Activated T-cell treated with anti-CD3 and anti-CD28 coated beads for 48 hours (primary cell): Measurements from ENCODE around the gene CRY2.

Source experiments
- DNase-seq: peaks from one replicate; pipeline ENCODE4 v3.0.0-alpha.2; 2020; ENCODE audit warnings: low read depth

The CRY2 gene

DNA sequence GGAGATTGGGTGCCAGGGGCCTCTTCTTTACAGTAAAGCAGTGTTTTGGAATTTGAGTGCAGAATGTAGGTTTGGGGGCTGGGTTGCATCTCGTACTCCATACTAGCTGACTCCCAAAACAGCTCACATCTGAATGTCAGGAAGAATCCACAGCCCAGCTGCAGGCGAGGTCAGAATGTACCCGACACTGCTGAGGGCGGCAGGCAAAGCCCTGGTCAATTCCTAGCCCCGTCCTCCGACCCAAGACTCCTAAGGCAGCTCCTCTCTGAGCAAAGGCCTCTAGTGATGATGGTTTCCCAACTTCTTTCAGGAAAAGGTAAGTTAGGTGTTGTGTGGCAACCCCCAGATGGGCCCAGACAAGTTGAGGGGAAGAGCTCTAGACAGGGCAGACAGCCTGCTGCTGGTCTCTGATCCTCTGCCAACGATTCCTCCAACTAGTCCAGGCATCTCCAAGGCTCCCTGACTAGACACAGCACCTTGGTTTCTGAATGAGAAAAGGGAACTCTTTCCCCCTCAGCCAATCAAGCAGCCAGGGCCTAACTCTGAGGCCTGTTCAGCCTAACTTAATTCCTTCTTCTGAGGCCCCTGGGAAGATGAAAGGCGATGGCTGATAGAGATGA, 83.8 kb downstream of the CRY2 start:
- no peak for DNase-seq

DNA sequence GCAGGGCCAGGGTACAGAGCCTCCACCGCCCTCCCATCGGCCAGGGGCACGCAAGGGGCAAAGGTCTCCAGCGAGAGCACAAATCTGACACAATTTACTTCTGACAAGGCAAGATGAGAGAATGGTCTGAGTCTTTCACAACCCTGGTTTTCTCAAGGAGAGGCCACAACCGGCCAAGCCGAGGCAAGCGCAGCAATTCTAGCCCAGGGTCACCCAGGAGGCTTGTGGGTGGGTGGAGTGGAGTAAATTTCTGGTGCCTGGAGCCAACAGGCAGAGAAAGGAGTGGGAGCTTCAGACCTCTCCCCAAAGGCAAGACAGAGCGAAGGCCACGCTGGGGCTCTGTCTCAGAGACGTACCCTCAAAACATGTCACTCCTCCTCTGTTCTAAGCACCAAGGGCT, 84.5 kb downstream of the CRY2 start:
- DNase-seq: no peak

DNA sequence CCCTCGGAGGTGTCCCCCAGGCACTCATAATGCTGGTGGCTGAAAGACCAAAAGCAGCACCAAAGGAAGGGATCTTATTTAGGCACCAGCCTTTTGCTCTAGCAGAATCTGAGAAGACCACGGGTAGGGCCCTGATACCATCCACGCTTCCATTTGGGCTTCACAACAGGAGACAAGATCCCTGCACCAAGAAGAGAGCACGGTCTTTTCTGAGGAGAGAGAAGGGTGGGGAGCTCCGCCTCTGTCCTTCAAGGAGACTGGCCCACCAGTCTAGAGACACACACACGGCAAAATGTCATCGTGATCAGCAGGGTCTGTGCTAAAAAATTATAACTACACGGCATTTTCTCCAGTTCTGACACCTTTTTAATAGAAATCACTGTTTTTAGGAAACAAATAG, 84.9 kb downstream of the CRY2 start:
- DNase-seq: no peak
